ENCODE results near the gene CDK5R2.
A peak's percentile ranks its signal among the peaks of the same experiment; 100 is the strongest.

Gene CDK5R2

GRCh38 chr2:219002395-219003266 is 43.2 kb downstream of the CDK5R2 start:
- peak; percentile 89 for ATAC-seq
- TF ChIP-seq ESRRG (CRISPR knock-in tag; IDR thresholded peaks at IDR 0.05) (no peak), ISL1 (CRISPR knock-in tag; IDR thresholded peaks at IDR 0.05) (no peak), ARNTL (CRISPR knock-in tag; IDR thresholded peaks at IDR 0.05; ENCODE audit: borderline replicate concordance, low read depth) (no peak), TSHZ2 (CRISPR knock-in tag; IDR thresholded peaks at IDR 0.05) (no peak), BACH2 (CRISPR knock-in tag; IDR thresholded peaks at IDR 0.05; ENCODE audit: borderline replicate concordance) (no peak), GLIS3 (CRISPR knock-in tag; IDR thresholded peaks at IDR 0.05) (no peak), ZFP30 (CRISPR knock-in tag; IDR thresholded peaks at IDR 0.05) (no peak), SNAI2 (CRISPR knock-in tag; IDR thresholded peaks at IDR 0.05) (no peak), TCF4 (CRISPR knock-in tag; IDR thresholded peaks at IDR 0.05; ENCODE audit: borderline replicate concordance) (no peak), ZNF70 (CRISPR knock-in tag; IDR thresholded peaks at IDR 0.05) (no peak), ZNF8 (CRISPR knock-in tag; IDR thresholded peaks at IDR 0.05) (no peak), ZC3H10 (CRISPR knock-in tag; IDR thresholded peaks at IDR 0.05) (no peak), ZFP3 (CRISPR knock-in tag; IDR thresholded peaks at IDR 0.05) (no peak), POU6F1 (CRISPR knock-in tag; IDR thresholded peaks at IDR 0.05; ENCODE audit: borderline replicate concordance, low read depth) (no peak), CSRNP3 (CRISPR knock-in tag; IDR thresholded peaks at IDR 0.05) (no peak)

GRCh38 chr2:219003267-219003634 is 43.8 kb downstream of the CDK5R2 start:
- TF ChIP-seq ESRRG (CRISPR knock-in tag; IDR thresholded peaks at IDR 0.05) (no peak), ZNF8 (CRISPR knock-in tag; IDR thresholded peaks at IDR 0.05) (no peak), TOX (CRISPR knock-in tag; IDR thresholded peaks at IDR 0.05; ENCODE audit: borderline replicate concordance) (no peak), SNAI2 (CRISPR knock-in tag; IDR thresholded peaks at IDR 0.05) (no peak), RARB (CRISPR knock-in tag; IDR thresholded peaks at IDR 0.05) (no peak), CREB5 (CRISPR knock-in tag; IDR thresholded peaks at IDR 0.05; ENCODE audit: low read depth) (no peak)

GRCh38 chr2:219003979-219004378 is 44.5 kb downstream of the CDK5R2 start:
- no peak for ATAC-seq
- TF ChIP-seq ZFP3 (CRISPR knock-in tag; IDR thresholded peaks at IDR 0.05): no peak
- no peak for TF ChIP-seq CSRNP3 (CRISPR knock-in tag; IDR thresholded peaks at IDR 0.05)
- TF ChIP-seq OSR1 (CRISPR knock-in tag; IDR thresholded peaks at IDR 0.05): no peak
- TF ChIP-seq TSHZ2 (CRISPR knock-in tag; IDR thresholded peaks at IDR 0.05): no peak
- TF ChIP-seq ISL1 (CRISPR knock-in tag; IDR thresholded peaks at IDR 0.05): no peak
- TF ChIP-seq ZFP30 (CRISPR knock-in tag; IDR thresholded peaks at IDR 0.05): no peak
- TF ChIP-seq CSDC2 (CRISPR knock-in tag; IDR thresholded peaks at IDR 0.05): no peak
- TF ChIP-seq ARNTL (CRISPR knock-in tag; IDR thresholded peaks at IDR 0.05; ENCODE audit: borderline replicate concordance, low read depth): no peak
- no peak for TF ChIP-seq PPARA (CRISPR knock-in tag; IDR thresholded peaks at IDR 0.05; ENCODE audit: borderline replicate concordance)
- no peak for TF ChIP-seq BACH2 (CRISPR knock-in tag; IDR thresholded peaks at IDR 0.05; ENCODE audit: borderline replicate concordance)
- no peak for TF ChIP-seq TOX (CRISPR knock-in tag; IDR thresholded peaks at IDR 0.05; ENCODE audit: borderline replicate concordance)
- no peak for TF ChIP-seq GLIS3 (CRISPR knock-in tag; IDR thresholded peaks at IDR 0.05)
- no peak for TF ChIP-seq ZNF8 (CRISPR knock-in tag; IDR thresholded peaks at IDR 0.05)
- no peak for TF ChIP-seq ZNF70 (CRISPR knock-in tag; IDR thresholded peaks at IDR 0.05)
- TF ChIP-seq SNAI2 (CRISPR knock-in tag; IDR thresholded peaks at IDR 0.05): no peak
- no peak for TF ChIP-seq POU6F1 (CRISPR knock-in tag; IDR thresholded peaks at IDR 0.05; ENCODE audit: borderline replicate concordance, low read depth)
- no peak for TF ChIP-seq RARB (CRISPR knock-in tag; IDR thresholded peaks at IDR 0.05)

More at GRCh38 chr2:219003267-219003634, 43.8 kb downstream of the CDK5R2 start:
- no peak for ATAC-seq
